Measurements from ENCODE around the gene CNNM1. TPM values are rescaled to one million over a fixed set of nuclear protein-coding genes. Genes with fewer than 3 reads are reported as not detected.

Gene CNNM1
- total RNA-seq, 6 donors from 2014 or later, result 0.40 to 1.1 (median 0.69) TPM; not detected in 1

DNA sequence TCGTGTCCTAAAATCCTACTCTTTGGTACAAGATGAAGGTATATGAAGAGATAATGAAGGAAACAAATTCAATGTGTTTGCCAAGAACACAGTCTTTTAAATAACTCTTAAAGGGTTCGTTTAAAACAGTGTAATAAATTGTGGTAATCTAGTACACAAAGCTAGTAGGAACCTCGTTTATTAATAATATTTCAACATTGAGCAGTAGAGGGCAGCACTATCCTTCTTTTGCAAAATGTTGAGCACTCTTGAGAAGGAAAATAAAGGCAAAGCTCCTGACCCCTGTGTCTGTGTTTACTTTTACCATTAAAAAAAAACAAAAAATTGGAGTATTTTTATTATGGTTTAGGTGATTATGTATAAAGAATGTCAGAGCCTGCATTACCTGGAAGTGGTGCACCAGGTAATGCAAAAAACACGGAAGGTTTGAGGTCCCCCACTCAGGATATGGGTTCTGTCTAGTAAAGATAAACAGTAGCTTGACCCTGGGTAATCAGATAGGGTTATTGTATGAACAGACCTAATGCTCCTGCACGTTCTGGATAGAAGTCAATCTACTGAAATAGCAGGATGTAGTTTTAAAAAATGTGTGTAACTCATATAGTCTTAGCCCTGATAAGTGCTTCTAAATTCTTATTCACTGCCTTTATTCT, 107.0 kb downstream of the CNNM1 start:
- DNase-seq, result no peak
- Histone ChIP-seq H3K27ac (peak overlapping the region in 1 of 4 donors; percentile 8), H3K4me3 (no peak overlapping the region), H3K4me1 (peaks cover 4 to 15% (median 9%) of the 10 kb centered on the region in 4 donors), H3K9me3 (no peaks in the 10 kb centered on the region), H3K36me3 (peaks cover 0 to 10% (median 2%) of the 10 kb centered on the region in 4 donors), H3K27me3 (no peaks in the 10 kb centered on the region)
- ATAC-seq (ENCODE audit: low FRiP score in 2 of 2), result peak; percentile 58 to 60
- WGBS, 2 donors, result 30 to 31% methylated on average over 5 of the region's 5 CpGs
- TF ChIP-seq POLR2AphosphoS5 (IDR thresholded peaks at IDR 0.05), result no peak
- TF ChIP-seq POLR2A (IDR thresholded peaks at IDR 0.05), result no peak
- no peak for TF ChIP-seq EP300 (IDR thresholded peaks at IDR 0.05)
- TF ChIP-seq, protein P1, sequence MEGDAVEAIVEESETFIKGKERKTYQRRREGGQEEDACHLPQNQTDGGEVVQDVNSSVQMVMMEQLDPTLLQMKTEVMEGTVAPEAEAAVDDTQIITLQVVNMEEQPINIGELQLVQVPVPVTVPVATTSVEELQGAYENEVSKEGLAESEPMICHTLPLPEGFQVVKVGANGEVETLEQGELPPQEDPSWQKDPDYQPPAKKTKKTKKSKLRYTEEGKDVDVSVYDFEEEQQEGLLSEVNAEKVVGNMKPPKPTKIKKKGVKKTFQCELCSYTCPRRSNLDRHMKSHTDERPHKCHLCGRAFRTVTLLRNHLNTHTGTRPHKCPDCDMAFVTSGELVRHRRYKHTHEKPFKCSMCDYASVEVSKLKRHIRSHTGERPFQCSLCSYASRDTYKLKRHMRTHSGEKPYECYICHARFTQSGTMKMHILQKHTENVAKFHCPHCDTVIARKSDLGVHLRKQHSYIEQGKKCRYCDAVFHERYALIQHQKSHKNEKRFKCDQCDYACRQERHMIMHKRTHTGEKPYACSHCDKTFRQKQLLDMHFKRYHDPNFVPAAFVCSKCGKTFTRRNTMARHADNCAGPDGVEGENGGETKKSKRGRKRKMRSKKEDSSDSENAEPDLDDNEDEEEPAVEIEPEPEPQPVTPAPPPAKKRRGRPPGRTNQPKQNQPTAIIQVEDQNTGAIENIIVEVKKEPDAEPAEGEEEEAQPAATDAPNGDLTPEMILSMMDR (IDR thresholded peaks at IDR 0.05), result peak; percentile 16 to 58 (median 40)

DNA sequence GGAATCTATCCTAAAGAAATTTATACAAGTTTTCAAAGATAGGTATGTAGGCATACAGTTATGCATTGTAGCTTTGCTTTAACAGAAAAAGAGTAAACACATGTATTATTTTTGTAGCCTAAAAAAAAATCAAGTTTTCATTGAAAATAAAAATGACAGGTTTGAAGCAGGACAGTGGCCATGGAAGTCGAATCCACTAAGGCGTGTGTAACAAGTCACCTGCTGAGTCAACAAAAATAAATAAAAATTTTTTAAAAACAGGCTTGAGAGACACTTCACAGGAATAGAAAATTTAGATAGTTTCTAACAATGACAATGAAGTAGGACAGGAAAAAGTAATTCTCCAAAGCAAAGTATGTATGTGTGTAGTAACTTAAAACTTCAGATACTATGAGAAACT, 109.7 kb downstream of the CNNM1 start:
- H3K27me3 ChIP-seq, result no peaks in the 10 kb centered on the region
- no peak overlapping the region for H3K27ac ChIP-seq
- H3K9me3 ChIP-seq, result no peaks in the 10 kb centered on the region
- no peak for ATAC-seq (ENCODE audit: low FRiP score in 2 of 2)
- DNase-seq, result no peak
- peaks cover 0 to 6% (median 2%) of the 10 kb centered on the region in 4 donors for H3K4me1 ChIP-seq
- H3K36me3 ChIP-seq, result peaks cover 0 to 5% (median 2%) of the 10 kb centered on the region in 4 donors
- TF ChIP-seq POLR2AphosphoS5 (IDR thresholded peaks at IDR 0.05) (no peak), EP300 (IDR thresholded peaks at IDR 0.05) (no peak), POLR2A (IDR thresholded peaks at IDR 0.05) (no peak)
- TF ChIP-seq, protein P1 (IDR thresholded peaks at IDR 0.05), result no peak
- no peak overlapping the region for H3K4me3 ChIP-seq
- WGBS, 2 donors, result 77 to 91% methylated on average over 2 of the region's 2 CpGs

DNA sequence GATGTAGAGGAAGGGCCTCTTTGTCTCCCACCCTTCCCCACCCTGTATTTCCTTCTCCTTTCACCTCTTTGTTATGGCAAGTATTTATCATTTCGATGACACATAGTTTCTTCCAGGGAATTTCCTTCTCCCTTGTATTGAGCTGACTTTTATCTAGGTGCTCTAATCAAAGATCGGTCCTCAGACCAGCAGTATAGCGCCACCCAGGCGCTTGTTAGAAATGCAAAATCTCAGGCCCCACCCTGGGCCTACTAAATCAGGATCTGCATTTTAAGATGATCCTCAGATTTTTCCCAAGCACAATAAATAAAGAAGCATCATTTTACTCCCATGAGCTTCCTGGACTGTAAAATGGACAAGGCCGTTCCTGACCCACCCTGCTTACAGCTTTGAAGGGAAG, 113.2 kb downstream of the CNNM1 start:
- WGBS, 2 donors, result 81 to 84% methylated on average over 5 of the region's 5 CpGs
- H3K27me3 ChIP-seq, result no peaks in the 10 kb centered on the region
- no peaks in the 10 kb centered on the region for H3K9me3 ChIP-seq
- no peak overlapping the region for H3K27ac ChIP-seq
- ATAC-seq (ENCODE audit: low FRiP score in 2 of 2) (no peak), DNase-seq (no peak)
- H3K4me1 ChIP-seq, result peaks cover 0 to 4% (median 0%) of the 10 kb centered on the region in 4 donors
- peaks cover 0 to 3% (median 0%) of the 10 kb centered on the region in 4 donors for H3K36me3 ChIP-seq
- no peak overlapping the region for H3K4me3 ChIP-seq
- TF ChIP-seq EP300 (IDR thresholded peaks at IDR 0.05) (no peak), POLR2A (IDR thresholded peaks at IDR 0.05) (no peak), POLR2AphosphoS5 (IDR thresholded peaks at IDR 0.05) (no peak)
- TF ChIP-seq, protein P1 (IDR thresholded peaks at IDR 0.05), result no peak

DNA sequence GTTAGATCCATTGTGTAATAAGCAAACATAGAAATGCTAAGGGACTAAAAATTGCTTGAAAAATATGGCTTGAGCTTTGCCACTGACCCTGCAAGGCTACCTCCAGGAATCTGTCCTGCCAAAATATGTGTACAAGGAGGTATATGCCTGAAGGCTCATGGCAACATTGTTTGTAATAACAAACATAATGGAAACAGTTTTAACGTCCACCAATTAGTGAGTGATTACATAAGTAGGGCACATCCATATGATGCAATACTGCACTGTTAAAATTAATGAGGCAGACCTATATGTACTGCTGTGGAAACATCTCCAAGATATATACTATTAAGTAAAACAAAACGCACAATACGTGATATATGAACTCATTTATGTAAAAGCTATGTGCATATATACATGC, 114.3 kb downstream of the CNNM1 start:
- TF ChIP-seq POLR2AphosphoS5 (IDR thresholded peaks at IDR 0.05) (no peak), POLR2A (IDR thresholded peaks at IDR 0.05) (no peak), EP300 (IDR thresholded peaks at IDR 0.05) (no peak)
- TF ChIP-seq, protein P1 (IDR thresholded peaks at IDR 0.05), result no peak

More for the DNA sequence above, 114.3 kb downstream of the CNNM1 start:
- Histone ChIP-seq H3K4me3 (no peak overlapping the region), H3K27me3 (no peaks in the 10 kb centered on the region), H3K9me3 (no peaks in the 10 kb centered on the region), H3K36me3 (no peaks in the 10 kb centered on the region), H3K27ac (no peak overlapping the region), H3K4me1 (peaks cover 0 to 4% (median 0%) of the 10 kb centered on the region in 4 donors)
- WGBS, 2 donors, result 70 to 78% methylated on average over 3 of the region's 3 CpGs
- DNase-seq (no peak), ATAC-seq (ENCODE audit: low FRiP score in 2 of 2) (no peak)

Other genes starting within 250 kb of the CNNM1 start
- gene HPSE2, start 93.5 kb upstream of the CNNM1 start, total RNA-seq, result 1 to 10 TPM in 1 of 6 donors, under 1 TPM in 4, not detected in 1; 0.15 to 1.1 (median 0.91) TPM
- 10 to 100 TPM; 13.1 to 46.8 (median 25.7) TPM for gene GOT1, start 101.3 kb downstream of the CNNM1 start, total RNA-seq
- under 1 TPM in 2 of 6 donors, not detected in 4; 0.10 to 0.20 TPM for gene NKX2-3, start 203.6 kb downstream of the CNNM1 start, total RNA-seq